ENCODE measurements around the gene TTYH3.

The TTYH3 gene

GRCh38 chr7:2612445-2613097 is 19.2 kb upstream of the TTYH3 start:
- no peak overlapping the region for H3K4me3 ChIP-seq (ENCODE audit: low read depth, low read length)
- no peak for DNase-seq (ENCODE audit: low read depth)
- TF ChIP-seq, protein P1, sequence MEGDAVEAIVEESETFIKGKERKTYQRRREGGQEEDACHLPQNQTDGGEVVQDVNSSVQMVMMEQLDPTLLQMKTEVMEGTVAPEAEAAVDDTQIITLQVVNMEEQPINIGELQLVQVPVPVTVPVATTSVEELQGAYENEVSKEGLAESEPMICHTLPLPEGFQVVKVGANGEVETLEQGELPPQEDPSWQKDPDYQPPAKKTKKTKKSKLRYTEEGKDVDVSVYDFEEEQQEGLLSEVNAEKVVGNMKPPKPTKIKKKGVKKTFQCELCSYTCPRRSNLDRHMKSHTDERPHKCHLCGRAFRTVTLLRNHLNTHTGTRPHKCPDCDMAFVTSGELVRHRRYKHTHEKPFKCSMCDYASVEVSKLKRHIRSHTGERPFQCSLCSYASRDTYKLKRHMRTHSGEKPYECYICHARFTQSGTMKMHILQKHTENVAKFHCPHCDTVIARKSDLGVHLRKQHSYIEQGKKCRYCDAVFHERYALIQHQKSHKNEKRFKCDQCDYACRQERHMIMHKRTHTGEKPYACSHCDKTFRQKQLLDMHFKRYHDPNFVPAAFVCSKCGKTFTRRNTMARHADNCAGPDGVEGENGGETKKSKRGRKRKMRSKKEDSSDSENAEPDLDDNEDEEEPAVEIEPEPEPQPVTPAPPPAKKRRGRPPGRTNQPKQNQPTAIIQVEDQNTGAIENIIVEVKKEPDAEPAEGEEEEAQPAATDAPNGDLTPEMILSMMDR (IDR thresholded peaks at IDR 0.05; ENCODE audit: control insufficient read depth, extremely low read depth, insufficient read depth): no peak

DNA sequence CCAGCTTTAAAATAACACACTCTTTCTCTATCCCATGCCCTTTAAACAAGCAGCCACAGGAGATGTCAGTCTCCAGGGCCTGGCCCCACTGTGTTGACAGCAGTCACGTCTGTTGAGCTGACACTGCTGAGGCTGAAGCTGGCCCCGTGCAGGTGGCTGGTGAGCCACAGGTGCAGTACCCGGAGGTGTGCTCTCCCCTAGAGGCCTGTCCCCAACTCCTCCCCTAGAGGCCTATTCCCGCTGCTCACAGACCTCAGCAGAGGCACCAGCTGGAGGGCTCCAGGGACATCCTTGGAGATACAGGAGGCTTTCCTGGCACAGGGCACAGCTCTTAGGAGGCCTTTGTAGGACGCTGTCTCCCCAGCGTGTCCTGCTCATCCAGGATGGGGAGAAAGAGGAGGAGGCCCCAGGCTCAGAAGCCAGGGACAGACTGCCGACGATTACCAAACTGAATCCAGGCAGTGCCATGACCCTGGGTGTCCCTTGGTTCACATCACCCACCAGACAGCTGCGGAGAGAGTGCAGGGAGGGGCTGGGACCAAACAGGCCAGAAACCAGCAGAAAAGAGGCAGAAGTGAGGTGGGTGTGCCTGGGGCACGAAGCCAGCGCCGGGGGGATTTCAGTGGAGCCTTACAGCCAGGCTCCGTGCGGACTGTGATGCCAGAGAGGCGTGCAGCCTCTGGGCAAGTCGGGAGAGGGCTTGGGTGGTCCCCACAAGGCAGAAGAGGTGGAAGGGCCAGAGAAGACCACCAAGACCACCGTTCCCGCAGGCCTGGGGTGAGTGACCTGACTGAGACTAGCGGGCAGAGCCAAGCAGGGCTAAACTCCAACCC is 18.5 kb upstream of the TTYH3 start:
- DNase-seq (ENCODE audit: low read depth): no peak
- H3K4me3 ChIP-seq (ENCODE audit: low read depth, low read length): no peak overlapping the region
- TF ChIP-seq, protein P1 (IDR thresholded peaks at IDR 0.05; ENCODE audit: control insufficient read depth, extremely low read depth, insufficient read depth): no peak

- TF ChIP-seq, protein P1 (IDR thresholded peaks at IDR 0.05; ENCODE audit: control insufficient read depth, extremely low read depth, insufficient read depth): no peak
- H3K4me3 ChIP-seq (ENCODE audit: low read depth, low read length): no peak overlapping the region
- DNase-seq (ENCODE audit: low read depth): no peak
Measured at GRCh38 chr7:2613931-2614600, 17.7 kb upstream of the TTYH3 start.

GRCh38 chr7:2614631-2615330 is 17.0 kb upstream of the TTYH3 start:
- no peak overlapping the region for H3K4me3 ChIP-seq (ENCODE audit: low read depth, low read length)
- DNase-seq (ENCODE audit: low read depth): no peak
- TF ChIP-seq, protein P1 (IDR thresholded peaks at IDR 0.05; ENCODE audit: control insufficient read depth, extremely low read depth, insufficient read depth): no peak

- TF ChIP-seq, protein P1 (IDR thresholded peaks at IDR 0.05; ENCODE audit: control insufficient read depth, extremely low read depth, insufficient read depth): no peak
- DNase-seq (ENCODE audit: low read depth): no peak
- no peak overlapping the region for H3K4me3 ChIP-seq (ENCODE audit: low read depth, low read length)
Measured at GRCh38 chr7:2616387-2617324, 15.1 kb upstream of the TTYH3 start.
